Activated CD8-positive, alpha-beta T cell treated with anti-CD3 and anti-CD28 coated beads, Interleukin-2, amount 10 ng/mL, durations not matched to agents 7 days and 5 days (primary cell): ENCODE results near the gene PNMA1. TPM values are rescaled to one million over a fixed set of nuclear protein-coding genes. Genes with fewer than 3 reads are reported as not detected.

Experiments
- ATAC-seq: fragments of 150-1000 bp; cut with Tn5 transposase; one replicate; pipeline ENCODE4 v1.10.0; 2021; ENCODE audit warnings: moderate library complexity
- CTCF ChIA-PET: fragments of 350-600 bp; sonication (Branson Sonifier 250); formaldehyde crosslinking; loops from one replicate; lab custom pipeline; 2021; ENCODE audit warnings: antibody characterized with exemption; lab: Charles Lee
- POLR2A ChIA-PET: fragments of 350-600 bp; sonication (Branson Sonifier 250); formaldehyde crosslinking; loops from one replicate; lab custom pipeline; 2021; ENCODE audit warnings: antibody characterized with exemption; lab: Charles Lee
- DNase-seq: peaks from one replicate; pipeline ENCODE4 v3.0.0-alpha.2; 2020
- H3K27ac Mint-ChIP-seq: one replicate; pipeline ENCODE4 v1.8.0; 2021; ENCODE audit warnings: mild to moderate bottlenecking, mixed read lengths
- H3K27me3 Mint-ChIP-seq: one replicate; pipeline ENCODE4 v1.8.0; 2021; ENCODE audit warnings: low read depth, mixed read lengths
- H3K36me3 Mint-ChIP-seq: one replicate; pipeline ENCODE4 v1.8.0; 2021; ENCODE audit warnings: low read depth, mixed read lengths
- H3K4me1 Mint-ChIP-seq: one replicate; pipeline ENCODE4 v1.8.0; 2021; ENCODE audit warnings: low read depth, mixed read lengths
- H3K4me3 Mint-ChIP-seq: one replicate; pipeline ENCODE4 v1.8.0; 2021; ENCODE audit warnings: mild to moderate bottlenecking, mixed read lengths
- H3K9me3 Mint-ChIP-seq: one replicate; pipeline ENCODE4 v1.8.0; 2022; ENCODE audit warnings: mixed read lengths; ENCODE audit not compliant: insufficient read depth
- total RNA-seq, 2 experiments: library from RNA; stranded (reverse); gene quantifications; one replicate each; pipeline ENCODE4 v1.2.3, GENCODE V29; 2021

PNMA1 gene
- total RNA-seq, 2 experiments from 2014 or later, result 24.4 to 25.6 TPM

GRCh38 chr14:73757876-73758391 lies 43.8 kb upstream of the PNMA1 start:
- H3K9me3 Mint-ChIP-seq, result no peaks in the 10 kb centered on the region
- H3K4me1 Mint-ChIP-seq, result peaks cover 81% of the 10 kb centered on the region
- no peak for ATAC-seq
- H3K36me3 Mint-ChIP-seq, result peaks cover 31% of the 10 kb centered on the region
- H3K27me3 Mint-ChIP-seq, result no peaks in the 10 kb centered on the region
- CTCF ChIA-PET, result interaction anchor here (0.8 to 12.8 kb wide), 16 partner anchors 8 to 128 kb away, joined by 3 to 186 read pairs (median 10); partner anchors contain the start of gene ZNF410
- H3K27ac Mint-ChIP-seq, result peak overlapping the region; percentile 93
- H3K4me3 Mint-ChIP-seq, result peak overlapping the region; percentile 91
- POLR2A ChIA-PET, result interaction anchor here (0.9 to 6.6 kb wide), 13 partner anchors 9 to 94 kb away, joined by 3 to 177 read pairs (median 6); partner anchors contain the start of gene PTGR2
- DNase-seq, result no peak

GRCh38 chr14:73757381-73757780 lies 43.2 kb upstream of the PNMA1 start:
- H3K4me3 Mint-ChIP-seq, result peak overlapping the region; percentile 91
- H3K4me1 Mint-ChIP-seq, result peaks cover 81% of the 10 kb centered on the region
- no peak for ATAC-seq
- ChIA-PET CTCF (interaction anchor here (1.0 to 12.8 kb wide), 10 partner anchors 8 to 129 kb away, joined by 3 to 186 read pairs (median 28); partner anchors contain the start of gene ZNF410), POLR2A (interaction anchor here (1.6 to 6.6 kb wide), 5 partner anchors 13 to 70 kb away, joined by 5 to 177 read pairs (median 68); no protein-coding TSS in a partner anchor)
- H3K9me3 Mint-ChIP-seq, result no peaks in the 10 kb centered on the region
- H3K36me3 Mint-ChIP-seq, result peaks cover 33% of the 10 kb centered on the region
- peak overlapping the region; percentile 93 for H3K27ac Mint-ChIP-seq
- DNase-seq, result no peak
- no peaks in the 10 kb centered on the region for H3K27me3 Mint-ChIP-seq

- peak overlapping the region; percentile 91 for H3K4me3 Mint-ChIP-seq
- no peaks in the 10 kb centered on the region for H3K9me3 Mint-ChIP-seq
- POLR2A ChIA-PET, result interaction anchor here (1.7 to 5.6 kb wide), 6 partner anchors 9 to 33 kb away, joined by 6 to 77 read pairs (median 10); no protein-coding TSS in a partner anchor
- no peaks in the 10 kb centered on the region for H3K27me3 Mint-ChIP-seq
- DNase-seq, result no peak
- H3K27ac Mint-ChIP-seq, result peak overlapping the region; percentile 90
- CTCF ChIA-PET, result interaction anchor here (0.7 to 12.8 kb wide), 7 partner anchors 12 to 187 kb away, joined by 3 to 186 read pairs (median 7); partner anchors contain the start of gene ACOT2
- peaks cover 81% of the 10 kb centered on the region for H3K4me1 Mint-ChIP-seq
- ATAC-seq, result no peak
- peaks cover 45% of the 10 kb centered on the region for H3K36me3 Mint-ChIP-seq
Measured at GRCh38 chr14:73755434-73756014, 41.3 kb upstream of the PNMA1 start.

- CTCF ChIA-PET, result interaction anchor here (0.7 to 12.8 kb wide), 8 partner anchors 11 to 186 kb away, joined by 3 to 186 read pairs (median 6); partner anchors contain the start of genes ACOT2 and ZNF410
- DNase-seq, result no peak
- Mint-ChIP-seq H3K36me3 (peaks cover 48% of the 10 kb centered on the region), H3K27ac (peak overlapping the region; percentile 90), H3K27me3 (no peaks in the 10 kb centered on the region), H3K4me1 (peaks cover 83% of the 10 kb centered on the region), H3K4me3 (peak overlapping the region; percentile 91), H3K9me3 (no peaks in the 10 kb centered on the region)
- ATAC-seq, result no peak
- POLR2A ChIA-PET, result interaction anchor here (0.9 to 5.6 kb wide), 8 partner anchors 8 to 42 kb away, joined by 4 to 77 read pairs (median 8); no protein-coding TSS in a partner anchor
Measured at GRCh38 chr14:73754911-73755360, 40.8 kb upstream of the PNMA1 start.

- Mint-ChIP-seq H3K4me3 (peak overlapping the region; percentile 91), H3K4me1 (peaks cover 90% of the 10 kb centered on the region), H3K27me3 (no peaks in the 10 kb centered on the region), H3K9me3 (no peaks in the 10 kb centered on the region), H3K36me3 (peaks cover 49% of the 10 kb centered on the region), H3K27ac (peak overlapping the region; percentile 90)
- ChIA-PET POLR2A (interaction anchor here (0.6 to 5.6 kb wide), 12 partner anchors 8 to 696 kb away, joined by 3 to 77 read pairs (median 6); partner anchors contain the start of genes RBM25 and ZNF410), CTCF (interaction anchor here (0.7 to 12.8 kb wide), 15 partner anchors 8 to 132 kb away, joined by 3 to 186 read pairs (median 4); partner anchors contain the start of gene ZNF410)
- ATAC-seq, result peak; percentile 42
- peak; percentile 73 for DNase-seq
Measured at GRCh38 chr14:73753887-73754795, 40.0 kb upstream of the PNMA1 start.

GRCh38 chr14:73753124-73753886 lies 39.1 kb upstream of the PNMA1 start:
- H3K36me3 Mint-ChIP-seq, result peaks cover 47% of the 10 kb centered on the region
- H3K4me3 Mint-ChIP-seq, result peak overlapping the region; percentile 91
- peak; percentile 10 for ATAC-seq
- POLR2A ChIA-PET, result interaction anchor here (1.0 to 5.6 kb wide), 6 partner anchors 9 to 133 kb away, joined by 3 to 77 read pairs (median 9); partner anchors contain the start of gene ZNF410
- H3K27ac Mint-ChIP-seq, result peak overlapping the region; percentile 90
- no peaks in the 10 kb centered on the region for H3K27me3 Mint-ChIP-seq
- CTCF ChIA-PET, result interaction anchor here (0.8 to 12.8 kb wide), 11 partner anchors 9 to 76 kb away, joined by 3 to 186 read pairs (median 5); no protein-coding TSS in a partner anchor
- H3K9me3 Mint-ChIP-seq, result no peaks in the 10 kb centered on the region
- DNase-seq, result peak; percentile 39
- H3K4me1 Mint-ChIP-seq, result peaks cover 98% of the 10 kb centered on the region

GRCh38 chr14:73752297-73752992 lies 38.3 kb upstream of the PNMA1 start:
- H3K4me3 Mint-ChIP-seq, result peak overlapping the region; percentile 91
- H3K36me3 Mint-ChIP-seq, result peaks cover 45% of the 10 kb centered on the region
- ChIA-PET CTCF (interaction anchor here (1.0 to 12.8 kb wide), 8 partner anchors 8 to 77 kb away, joined by 3 to 186 read pairs (median 5); a partner anchor contains a TSS), POLR2A (interaction anchor here (3.7 to 5.6 kb wide), 2 partner anchors 9 to 33 kb away, joined by 36 to 77 read pairs; no protein-coding TSS in a partner anchor)
- no peaks in the 10 kb centered on the region for H3K9me3 Mint-ChIP-seq
- peak overlapping the region; percentile 90 for H3K27ac Mint-ChIP-seq
- peak; percentile 61 for DNase-seq
- no peaks in the 10 kb centered on the region for H3K27me3 Mint-ChIP-seq
- ATAC-seq, result peak; percentile 28
- peaks cover 98% of the 10 kb centered on the region for H3K4me1 Mint-ChIP-seq

- DNase-seq, result peak; percentile 53
- Mint-ChIP-seq H3K36me3 (peaks cover 42% of the 10 kb centered on the region), H3K4me3 (peak overlapping the region; percentile 91), H3K27me3 (no peaks in the 10 kb centered on the region), H3K4me1 (peaks cover 99% of the 10 kb centered on the region), H3K9me3 (no peaks in the 10 kb centered on the region), H3K27ac (peak overlapping the region; percentile 90)
- no peak for ATAC-seq
- ChIA-PET POLR2A (interaction anchor here (1.0 to 5.6 kb wide), 4 partner anchors 8 to 35 kb away, joined by 3 to 77 read pairs (median 4); a partner anchor contains a TSS), CTCF (interaction anchor here (0.6 to 12.8 kb wide), 7 partner anchors 8 to 135 kb away, joined by 3 to 186 read pairs (median 5); partner anchors contain the start of gene ZNF410)
Measured at GRCh38 chr14:73751157-73751691, 37.0 kb upstream of the PNMA1 start.

- Mint-ChIP-seq H3K9me3 (no peaks in the 10 kb centered on the region), H3K36me3 (peaks cover 39% of the 10 kb centered on the region), H3K4me3 (no peak overlapping the region), H3K27ac (peak overlapping the region; percentile 90), H3K27me3 (no peaks in the 10 kb centered on the region), H3K4me1 (peaks cover 99% of the 10 kb centered on the region)
- ATAC-seq (no peak), DNase-seq (no peak)
- CTCF ChIA-PET, result interaction anchor here (1.2 to 12.8 kb wide), 5 partner anchors 7 to 36 kb away, joined by 5 to 186 read pairs (median 12); no protein-coding TSS in a partner anchor
- POLR2A ChIA-PET, result interaction anchor here (1.0 to 2.7 kb wide), 5 partner anchors 9 to 15 kb away, joined by 3 to 11 read pairs (median 3); a partner anchor contains a TSS
Measured at GRCh38 chr14:73750531-73750901, 36.3 kb upstream of the PNMA1 start.
